A549 (cell line): ENCODE measurements around the gene GRIN2C. TPM values are rescaled to one million over a fixed set of nuclear protein-coding genes. Genes with fewer than 3 reads are reported as not detected.

Experiments used
- ATAC-seq, 2 experiments: fragments of 200-7000 bp in 1 of 2; fragments of >200 bp in 1 of 2; cut with Nextera tagmentation in 1 of 2; cut with Tn5 transposase in 1 of 2; 3 replicates each; pipeline versions ENCODE4 v1.8.0 to v1.9.1; 2018 to 2020; ENCODE audit warnings: mild to moderate bottlenecking in 1 of 2, moderate library complexity in 1 of 2
- CTCF ChIA-PET: fragments of 300-600 bp; sonication (Branson Sonifier 250); formaldehyde crosslinking; extraction: SDS; loops from one replicate; lab custom pipeline; 2021; ENCODE audit warnings: antibody characterized with exemption, inconsistent platforms; lab: Yijun Ruan, JAX
- POLR2A ChIA-PET: fragments of 350-600 bp; formaldehyde crosslinking; extraction: SDS; loops from one replicate; lab custom pipeline; 2021; ENCODE audit warnings: antibody characterized with exemption, inconsistent platforms; lab: Yijun Ruan, JAX
- DNase-seq, 2 experiments: peaks; one replicate each; pipeline versions ENCODE4 v3.0.0 to v3.0.0-alpha.2; 2011 to 2016; ENCODE audit warnings: low read depth in 1 of 2, low spot score in 1 of 2
- FAIRE-seq: peaks from 2 replicates; lab custom pipeline; 2011; peaks lifted over from hg19 to GRCh38; lab: Jason Lieb, UNC
- H3K27ac ChIP-seq, 2 experiments: fragments of >200 bp; sonication (Bioruptor Twin); formaldehyde crosslinking; 3 replicates each; pipeline ENCODE4 v1.5.1; 2016 to 2017
- H3K4me1 ChIP-seq: fragments of >200 bp; sonication (Bioruptor Twin); formaldehyde crosslinking; 3 replicates; pipeline ENCODE4 v1.6.1; 2016
- H3K4me2 ChIP-seq: fragments of >200 bp; sonication (Bioruptor Twin); formaldehyde crosslinking; 3 replicates; pipeline ENCODE4 v1.6.1; 2016
- H3K4me3 ChIP-seq: fragments of >200 bp; sonication (Bioruptor Twin); formaldehyde crosslinking; 3 replicates; pipeline ENCODE4 v1.5.1; 2016
- H3K9me3 ChIP-seq: fragments of >200 bp; sonication (Bioruptor Twin); formaldehyde crosslinking; 3 replicates; pipeline ENCODE4 v1.6.1; 2016
- CEBPB ChIP-seq, 2 experiments: fragments of >200 bp in 1 of 2; sonication (Bioruptor Twin) in 1 of 2; formaldehyde crosslinking in 1 of 2; IDR thresholded peaks; 2 replicates each; pipeline ENCODE4 v1.6.1; 2012 to 2016
- HES2 ChIP-seq: fragments of >200 bp; sonication (Bioruptor Twin); formaldehyde crosslinking; IDR thresholded peaks from 2 replicates; pipeline ENCODE4 v1.6.1; 2016
- KDM5A ChIP-seq: fragments of 200-600 bp; sonication (generic); IDR thresholded peaks from 2 replicates; pipeline ENCODE4 v1.6.1; 2016; ENCODE audit warnings: antibody characterized with exemption, mild to moderate bottlenecking
- MAFK ChIP-seq: fragments of 450-650 bp; IDR thresholded peaks from 2 replicates; pipeline ENCODE4 v1.6.1; 2014; ENCODE audit not compliant: partially characterized antibody
- MYC ChIP-seq: IDR thresholded peaks from 2 replicates; pipeline ENCODE4 v1.6.1; 2012; ENCODE audit warnings: mild to moderate bottlenecking, inconsistent platforms, low read length, improper control_type of control experiment, borderline replicate concordance
- RAD21 ChIP-seq, 2 experiments: fragments of >200 bp in 1 of 2; sonication (Bioruptor Twin) in 1 of 2; formaldehyde crosslinking in 1 of 2; IDR thresholded peaks in 1 of 2; conservative IDR thresholded peaks in 1 of 2; 2 replicates in 1 of 2; 3 replicates in 1 of 2; pipeline ENCODE4 v1.6.1; 2012 to 2018; ENCODE audit warnings: inconsistent platforms in 1 of 2
- SMC3 ChIP-seq: fragments of >200 bp; sonication (Bioruptor Twin); formaldehyde crosslinking; IDR thresholded peaks from 3 replicates; pipeline ENCODE4 v1.6.1; 2018; ENCODE audit warnings: inconsistent platforms
- SREBF2 ChIP-seq: fragments of 450-650 bp; IDR thresholded peaks from 2 replicates; pipeline ENCODE4 v1.6.1; 2014; ENCODE audit warnings: mild to moderate bottlenecking, moderate library complexity
- WGBS: methylation state at CpG from one replicate; pipeline ENCODE4 v1.1.6; 2017; ENCODE audit errors: missing lambda C conversion rate; 5-methylcytosine and 5-hydroxymethylcytosine counted together
- polyA plus RNA-seq, 4 experiments: library from polyadenylated mRNA; depleted of rRNA in 3 of 4; stranded (reverse); fragments of >200 nt; fragmentation: RNase III in 1 of 4; extraction: RNeasy Plus Mini Kit Qiagen cat#74134 plus additional on column Dnase treatment in 1 of 4; gene quantifications; 2 replicates in 3 of 4; 3 replicates in 1 of 4; pipeline ENCODE4 v1.2.3, GENCODE V29; 2011 to 2017
- TF ChIP-seq, protein P1 (sequence below): fragments of >200 bp; sonication (Bioruptor Twin); formaldehyde crosslinking; IDR thresholded peaks from 3 replicates; pipeline ENCODE4 v1.5.1; 2016
- TF ChIP-seq, protein P2 (sequence below): fragments of 200-600 bp; sonication (generic); IDR thresholded peaks from 2 replicates; pipeline ENCODE4 v1.6.1; 2016; ENCODE audit warnings: antibody characterized with exemption, mild to moderate bottlenecking, moderate library complexity

The GRIN2C gene
- polyA plus RNA-seq, 2 of the 4 experiments (the other 2 are of a cell fraction): 0.17 to 0.28 TPM

GRCh38 chr17:74865504-74866197 is 6.0 kb upstream of the GRIN2C start:
- 75% methylated on average over 15 of the region's 19 CpGs for WGBS
- Histone ChIP-seq H3K27ac (no peak overlapping the region), H3K4me2 (no peak overlapping the region), H3K4me3 (no peak overlapping the region), H3K9me3 (peaks cover 5% of the 10 kb centered on the region; the same call in 2 of the 3 replicates), H3K4me1 (peaks cover 32% of the 10 kb centered on the region)
- CTCF ChIA-PET: interaction anchor here (0.6 to 42.4 kb wide), 26 partner anchors 4 to 384 kb away, joined by 3 to 1302 read pairs (median 6); partner anchors contain the start of genes FDXR, GRIN2C, MRPL58 and NAT9
- ATAC-seq (peak in 1 of 2 experiments; percentile 13; a peak in 2 of 6 replicates), DNase-seq (no peak), FAIRE-seq (no peak)
- POLR2A ChIA-PET: interaction anchor here (0.5 to 4.9 kb wide), 2 partner anchors 7 to 28 kb away, joined by 7 to 43 read pairs; partner anchors contain the start of gene FDXR
- TF ChIP-seq SREBF2 (no peak), KDM5A (no peak), CEBPB (IDR thresholded peaks at IDR 0.05) (no peak)

- FAIRE-seq: peak; percentile 67
- CTCF ChIA-PET: interaction anchor here (0.6 to 42.4 kb wide), 26 partner anchors 5 to 385 kb away, joined by 3 to 1302 read pairs (median 6); partner anchors contain the start of genes FDXR, GRIN2C, MRPL58 and NAT9
- 25% methylated on average over 11 of the region's 11 CpGs for WGBS
Observed at GRCh38 chr17:74864866-74865395, 5.2 kb upstream of the GRIN2C start.

More at GRCh38 chr17:74864866-74865395, 5.2 kb upstream of the GRIN2C start:
- Histone ChIP-seq H3K4me2 (no peak overlapping the region), H3K4me3 (no peak overlapping the region), H3K4me1 (peaks cover 38% of the 10 kb centered on the region), H3K27ac (no peak overlapping the region), H3K9me3 (peaks cover 5% of the 10 kb centered on the region; the same call in 2 of the 3 replicates)
- DNase-seq: peak; percentile 78 to 85
- ATAC-seq: peak; percentile 49 to 74
- TF ChIP-seq HES2: no peak
- TF ChIP-seq RAD21 (conservative IDR thresholded peaks at IDR 0.05 in 1 of 2, IDR thresholded peaks at IDR 0.05 in 1 of 2): peak; percentile 76 to 85
- TF ChIP-seq, protein P1, sequence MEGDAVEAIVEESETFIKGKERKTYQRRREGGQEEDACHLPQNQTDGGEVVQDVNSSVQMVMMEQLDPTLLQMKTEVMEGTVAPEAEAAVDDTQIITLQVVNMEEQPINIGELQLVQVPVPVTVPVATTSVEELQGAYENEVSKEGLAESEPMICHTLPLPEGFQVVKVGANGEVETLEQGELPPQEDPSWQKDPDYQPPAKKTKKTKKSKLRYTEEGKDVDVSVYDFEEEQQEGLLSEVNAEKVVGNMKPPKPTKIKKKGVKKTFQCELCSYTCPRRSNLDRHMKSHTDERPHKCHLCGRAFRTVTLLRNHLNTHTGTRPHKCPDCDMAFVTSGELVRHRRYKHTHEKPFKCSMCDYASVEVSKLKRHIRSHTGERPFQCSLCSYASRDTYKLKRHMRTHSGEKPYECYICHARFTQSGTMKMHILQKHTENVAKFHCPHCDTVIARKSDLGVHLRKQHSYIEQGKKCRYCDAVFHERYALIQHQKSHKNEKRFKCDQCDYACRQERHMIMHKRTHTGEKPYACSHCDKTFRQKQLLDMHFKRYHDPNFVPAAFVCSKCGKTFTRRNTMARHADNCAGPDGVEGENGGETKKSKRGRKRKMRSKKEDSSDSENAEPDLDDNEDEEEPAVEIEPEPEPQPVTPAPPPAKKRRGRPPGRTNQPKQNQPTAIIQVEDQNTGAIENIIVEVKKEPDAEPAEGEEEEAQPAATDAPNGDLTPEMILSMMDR: peak; percentile 77
- TF ChIP-seq MAFK: peak; percentile 32
- TF ChIP-seq MYC: peak; percentile 41; the same call in 1 of the 2 replicates
- TF ChIP-seq CEBPB (IDR thresholded peaks at IDR 0.05): peak in 1 of 2 experiments; percentile 53; a peak in 1 of 4 replicates
- TF ChIP-seq, protein P2, sequence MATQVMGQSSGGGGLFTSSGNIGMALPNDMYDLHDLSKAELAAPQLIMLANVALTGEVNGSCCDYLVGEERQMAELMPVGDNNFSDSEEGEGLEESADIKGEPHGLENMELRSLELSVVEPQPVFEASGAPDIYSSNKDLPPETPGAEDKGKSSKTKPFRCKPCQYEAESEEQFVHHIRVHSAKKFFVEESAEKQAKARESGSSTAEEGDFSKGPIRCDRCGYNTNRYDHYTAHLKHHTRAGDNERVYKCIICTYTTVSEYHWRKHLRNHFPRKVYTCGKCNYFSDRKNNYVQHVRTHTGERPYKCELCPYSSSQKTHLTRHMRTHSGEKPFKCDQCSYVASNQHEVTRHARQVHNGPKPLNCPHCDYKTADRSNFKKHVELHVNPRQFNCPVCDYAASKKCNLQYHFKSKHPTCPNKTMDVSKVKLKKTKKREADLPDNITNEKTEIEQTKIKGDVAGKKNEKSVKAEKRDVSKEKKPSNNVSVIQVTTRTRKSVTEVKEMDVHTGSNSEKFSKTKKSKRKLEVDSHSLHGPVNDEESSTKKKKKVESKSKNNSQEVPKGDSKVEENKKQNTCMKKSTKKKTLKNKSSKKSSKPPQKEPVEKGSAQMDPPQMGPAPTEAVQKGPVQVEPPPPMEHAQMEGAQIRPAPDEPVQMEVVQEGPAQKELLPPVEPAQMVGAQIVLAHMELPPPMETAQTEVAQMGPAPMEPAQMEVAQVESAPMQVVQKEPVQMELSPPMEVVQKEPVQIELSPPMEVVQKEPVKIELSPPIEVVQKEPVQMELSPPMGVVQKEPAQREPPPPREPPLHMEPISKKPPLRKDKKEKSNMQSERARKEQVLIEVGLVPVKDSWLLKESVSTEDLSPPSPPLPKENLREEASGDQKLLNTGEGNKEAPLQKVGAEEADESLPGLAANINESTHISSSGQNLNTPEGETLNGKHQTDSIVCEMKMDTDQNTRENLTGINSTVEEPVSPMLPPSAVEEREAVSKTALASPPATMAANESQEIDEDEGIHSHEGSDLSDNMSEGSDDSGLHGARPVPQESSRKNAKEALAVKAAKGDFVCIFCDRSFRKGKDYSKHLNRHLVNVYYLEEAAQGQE: no peak
- TF ChIP-seq SMC3: peak; percentile 73
- POLR2A ChIA-PET: interaction anchor here (4.9 kb wide), 1 partner anchor 8 kb away, joined by 43 read pairs; the partner anchor contains the start of gene FDXR
